ENCODE results near the gene LAIR1. TPM values are rescaled to one million over a fixed set of nuclear protein-coding genes. Genes with fewer than 3 reads are reported as not detected.
"Not testable (repeated sequence)": the region's sequence is repeated elsewhere in the genome, so short reads cannot be mapped to it uniquely, and the experiment has no call there.

Gene LAIR1
- total RNA-seq, 1 donor from 2014 or later: 1.0 TPM

GRCh38 chr19:54373781-54374631, 9.3 kb upstream of the LAIR1 start:
- no peak for TF ChIP-seq CTCF (IDR thresholded peaks at IDR 0.05; ENCODE audit: insufficient read depth, low read length, poor library complexity, severe bottlenecking)
- H3K27me3 ChIP-seq (ENCODE audit: control insufficient read depth, insufficient read depth, low read length): no peaks in the 10 kb centered on the region
- no peak overlapping the region for H3K4me3 ChIP-seq (ENCODE audit: low read depth, low read length)
- H3K36me3 ChIP-seq (ENCODE audit: control insufficient read depth, insufficient read depth, low read length): no peaks in the 10 kb centered on the region
- DNase-seq (ENCODE audit: low read depth): no peak

GRCh38 chr19:54371453-54371852, 6.7 kb upstream of the LAIR1 start:
- H3K27me3 ChIP-seq (ENCODE audit: control insufficient read depth, insufficient read depth, low read length); H3K4me3 ChIP-seq (ENCODE audit: low read depth, low read length); H3K36me3 ChIP-seq (ENCODE audit: control insufficient read depth, insufficient read depth, low read length); DNase-seq (ENCODE audit: low read depth): not testable (repeated sequence)

GRCh38 chr19:54370434-54370796, 5.7 kb upstream of the LAIR1 start:
- not testable (repeated sequence) for H3K27me3 ChIP-seq (ENCODE audit: control insufficient read depth, insufficient read depth, low read length)

GRCh38 chr19:54369688-54370433, 5.1 kb upstream of the LAIR1 start:
- H3K27me3 ChIP-seq (ENCODE audit: control insufficient read depth, insufficient read depth, low read length); H3K36me3 ChIP-seq (ENCODE audit: control insufficient read depth, insufficient read depth, low read length); H3K4me3 ChIP-seq (ENCODE audit: low read depth, low read length); DNase-seq (ENCODE audit: low read depth): not testable (repeated sequence)

More at GRCh38 chr19:54370434-54370796, 5.7 kb upstream of the LAIR1 start:
- not testable (repeated sequence) for H3K4me3 ChIP-seq (ENCODE audit: low read depth, low read length); DNase-seq (ENCODE audit: low read depth); H3K36me3 ChIP-seq (ENCODE audit: control insufficient read depth, insufficient read depth, low read length)

- Histone ChIP-seq H3K36me3 (ENCODE audit: control insufficient read depth, insufficient read depth, low read length) (no peaks in the 10 kb centered on the region), H3K4me3 (ENCODE audit: low read depth, low read length) (no peak overlapping the region), H3K27me3 (ENCODE audit: control insufficient read depth, insufficient read depth, low read length) (no peaks in the 10 kb centered on the region)
- DNase-seq (ENCODE audit: low read depth): no peak
- no peak for TF ChIP-seq CTCF (IDR thresholded peaks at IDR 0.05; ENCODE audit: insufficient read depth, low read length, poor library complexity, severe bottlenecking)
Observed at GRCh38 chr19:54369082-54369687, 4.5 kb upstream of the LAIR1 start.

GRCh38 chr19:54366811-54367210, 2.1 kb upstream of the LAIR1 start:
- Histone ChIP-seq H3K36me3 (ENCODE audit: control insufficient read depth, insufficient read depth, low read length) (no peaks in the 10 kb centered on the region), H3K27me3 (ENCODE audit: control insufficient read depth, insufficient read depth, low read length) (no peaks in the 10 kb centered on the region), H3K4me3 (ENCODE audit: low read depth, low read length) (no peak overlapping the region)
- TF ChIP-seq CTCF (IDR thresholded peaks at IDR 0.05; ENCODE audit: insufficient read depth, low read length, poor library complexity, severe bottlenecking): no peak
- DNase-seq (ENCODE audit: low read depth): no peak

- DNase-seq (ENCODE audit: low read depth); H3K27me3 ChIP-seq (ENCODE audit: control insufficient read depth, insufficient read depth, low read length); H3K36me3 ChIP-seq (ENCODE audit: control insufficient read depth, insufficient read depth, low read length); H3K4me3 ChIP-seq (ENCODE audit: low read depth, low read length): not testable (repeated sequence)
Observed at GRCh38 chr19:54365798-54366197, 1.1 kb upstream of the LAIR1 start.

GRCh38 chr19:54361680-54362422, 2.9 kb downstream of the LAIR1 start:
- not testable (repeated sequence) for H3K4me3 ChIP-seq (ENCODE audit: low read depth, low read length); H3K36me3 ChIP-seq (ENCODE audit: control insufficient read depth, insufficient read depth, low read length); DNase-seq (ENCODE audit: low read depth)

GRCh38 chr19:54359149-54359820, 5.4 kb downstream of the LAIR1 start:
- not testable (repeated sequence) for DNase-seq (ENCODE audit: low read depth); H3K36me3 ChIP-seq (ENCODE audit: control insufficient read depth, insufficient read depth, low read length); H3K27me3 ChIP-seq (ENCODE audit: control insufficient read depth, insufficient read depth, low read length); H3K4me3 ChIP-seq (ENCODE audit: low read depth, low read length)

More at GRCh38 chr19:54361680-54362422, 2.9 kb downstream of the LAIR1 start:
- not testable (repeated sequence) for H3K27me3 ChIP-seq (ENCODE audit: control insufficient read depth, insufficient read depth, low read length)
